HG03060 (cell line): ENCODE data around the gene GDF9.

ENCODE experiments used
- ATAC-seq: cut with Tn5 transposase; IDR thresholded peaks from one replicate; pipeline ENCODE4 v1.9.1; 2021; ENCODE audit warnings: low read depth, moderate number of reproducible peaks; ENCODE audit not compliant: unreplicated experiment

GDF9 gene

DNA sequence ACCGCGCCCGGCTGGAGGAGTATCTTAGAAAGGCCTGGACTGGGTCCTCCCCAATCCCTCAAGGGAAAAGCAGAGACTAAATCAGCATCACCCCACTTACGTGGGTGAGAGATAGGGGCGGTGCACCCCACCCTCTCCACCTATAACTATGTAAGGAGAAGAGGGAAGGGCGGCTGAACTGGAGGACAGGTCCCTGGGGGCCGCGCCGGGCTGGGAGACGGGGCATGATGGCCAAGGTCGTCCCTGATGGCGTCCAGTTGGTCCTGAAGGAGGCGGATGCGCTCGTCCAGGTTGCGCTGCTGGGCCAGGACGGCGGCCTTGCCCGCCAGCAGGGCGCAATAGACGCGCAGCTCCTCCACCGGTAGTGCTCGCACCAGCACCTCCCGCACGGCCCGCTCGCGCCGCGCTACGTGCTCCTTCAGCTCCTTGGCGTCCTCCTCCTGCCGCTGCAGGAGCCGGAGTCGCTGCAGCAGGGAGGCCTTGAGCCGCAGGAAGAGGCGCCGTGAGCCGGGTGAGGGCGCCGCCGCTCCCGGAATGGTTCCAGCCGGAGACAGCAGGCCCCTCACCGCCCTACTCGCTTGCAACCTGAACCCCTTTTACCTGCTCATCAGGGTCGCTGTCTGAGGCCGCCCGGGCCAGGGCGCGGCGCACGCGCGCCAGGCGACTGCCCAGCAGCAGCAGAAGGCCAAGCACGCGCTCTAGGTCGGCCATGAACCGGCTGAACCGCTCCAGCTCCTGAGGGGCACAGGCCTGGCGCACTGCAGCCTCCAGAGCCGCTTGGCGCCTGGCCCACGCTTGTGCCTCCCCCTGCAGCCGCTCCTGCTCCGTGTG lies 43.4 kb downstream of the GDF9 start:
- ATAC-seq = no peak

- no peak for ATAC-seq
Measured at GRCh38 chr5:132821791-132822190, 44.5 kb downstream of the GDF9 start.

DNA sequence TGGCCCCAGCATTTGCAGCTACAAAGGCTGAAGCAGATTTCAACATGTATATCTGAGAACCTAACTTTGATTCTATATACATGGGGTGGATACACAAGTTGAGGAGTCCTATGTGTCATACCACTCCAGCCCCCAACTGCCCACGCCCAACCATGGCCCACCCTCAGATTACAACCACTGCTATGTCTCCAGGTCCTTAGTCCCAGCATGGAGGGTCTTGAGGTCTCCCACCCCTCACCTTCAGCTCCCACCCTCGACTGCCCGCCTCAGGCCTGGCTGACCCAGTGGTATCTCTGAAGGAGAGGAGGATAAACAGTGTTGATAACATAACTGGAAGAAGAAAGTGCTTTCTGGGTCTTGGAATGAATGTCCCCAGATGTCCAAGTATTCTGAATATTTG lies 44.9 kb downstream of the GDF9 start:
- no peak for ATAC-seq

- ATAC-seq = no peak
Measured at GRCh38 chr5:132820162-132820754, 46.0 kb downstream of the GDF9 start.

DNA sequence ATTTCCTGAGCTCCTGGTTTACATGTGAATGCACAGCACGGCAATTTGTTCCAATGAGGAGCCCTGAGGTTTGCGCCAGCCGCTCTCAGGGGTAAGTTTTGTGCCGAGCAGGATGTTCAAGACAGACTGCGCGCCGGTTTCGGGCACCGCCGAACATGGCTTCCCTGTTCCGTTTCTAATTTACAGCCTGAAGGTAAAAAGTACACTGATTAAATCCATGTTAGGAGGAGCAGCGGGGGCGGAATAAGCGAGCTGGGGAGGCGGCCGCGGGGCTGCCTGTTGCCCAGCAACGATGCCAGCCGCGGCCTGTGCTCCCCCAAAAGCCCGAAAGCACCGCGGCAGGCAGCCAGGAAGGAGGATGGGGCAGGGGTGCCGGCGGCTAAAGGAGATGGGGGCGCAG lies 46.8 kb downstream of the GDF9 start:
- no peak for ATAC-seq

- no peak for ATAC-seq
Measured at GRCh38 chr5:132817011-132817410, 49.3 kb downstream of the GDF9 start.

- no peak for ATAC-seq
Measured at GRCh38 chr5:132816554-132816953, 49.7 kb downstream of the GDF9 start.

DNA sequence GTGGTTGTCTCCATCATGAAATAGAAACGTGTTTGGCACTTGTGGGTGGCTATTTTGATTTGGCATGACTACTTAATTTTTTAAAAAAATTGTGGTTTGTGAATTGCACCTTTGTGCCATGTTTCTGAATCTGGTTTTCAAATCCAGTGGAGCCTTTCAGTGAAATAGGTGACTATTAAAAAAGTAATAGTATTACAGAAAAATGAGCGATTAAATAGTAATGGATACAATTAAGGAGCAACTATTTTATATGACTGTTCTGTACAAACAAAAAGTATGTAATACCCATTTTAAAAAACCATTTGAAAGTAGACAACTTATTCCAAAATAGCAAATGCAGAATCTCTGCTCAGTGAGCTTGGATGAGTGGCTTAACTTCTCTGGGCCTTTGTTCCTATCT lies 50.2 kb downstream of the GDF9 start:
- ATAC-seq = no peak

GRCh38 chr5:132815454-132815853 lies 50.8 kb downstream of the GDF9 start:
- ATAC-seq = no peak

- no peak for ATAC-seq
Measured at GRCh38 chr5:132814503-132815294, 51.6 kb downstream of the GDF9 start.

GRCh38 chr5:132813599-132814502 lies 52.4 kb downstream of the GDF9 start:
- no peak for ATAC-seq

- no peak for ATAC-seq
Measured at GRCh38 chr5:132812781-132813598, 53.3 kb downstream of the GDF9 start, which contains the start of gene SOWAHA. Gene SOWAHA, plus strand, starts transcription at chr5:132813302. Its CDS starts 320 bp downstream, at chr5:132813622.

- ATAC-seq = no peak
Measured at GRCh38 chr5:132812123-132812765, 54.0 kb downstream of the GDF9 start.
